GM12874 (cell line): ENCODE measurements around the gene CENPC.

Source experiments
- TF ChIP-seq, protein P1 (sequence below): IDR thresholded peaks from 2 replicates; pipeline ENCODE4 v1.5.1; 2011; ENCODE audit warnings: low read depth, mild to moderate bottlenecking, control low read depth, low read length, moderate library complexity; ENCODE audit not compliant: insufficient read depth

Gene CENPC

DNA sequence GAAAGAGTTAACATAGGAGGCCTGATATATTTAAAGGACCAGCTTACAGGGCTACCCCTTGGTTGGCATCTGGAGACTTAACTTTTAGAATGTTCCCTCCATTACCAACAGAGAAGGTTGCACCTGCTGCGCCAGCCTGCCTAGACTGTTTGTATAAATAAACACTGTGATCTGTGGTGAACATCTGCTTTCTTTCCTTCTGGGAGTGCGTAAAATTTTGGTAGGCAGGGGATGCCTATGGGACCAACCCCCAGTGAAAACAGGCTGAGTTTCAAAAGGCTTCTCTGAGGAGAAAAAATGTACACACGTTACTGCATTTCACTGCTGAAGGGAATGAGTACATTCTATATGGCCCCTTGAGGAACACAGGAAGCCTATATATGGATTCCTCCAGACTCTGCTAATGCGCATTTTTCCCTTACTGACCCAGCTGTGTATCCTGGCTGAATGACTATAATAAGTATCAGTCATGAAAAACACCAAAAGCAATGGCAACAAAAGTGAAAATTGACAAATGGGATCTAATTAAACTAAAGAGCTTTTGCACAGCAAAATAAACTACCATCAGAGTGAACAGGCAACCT is 13.8 kb downstream of the CENPC start:
- TF ChIP-seq, protein P1, sequence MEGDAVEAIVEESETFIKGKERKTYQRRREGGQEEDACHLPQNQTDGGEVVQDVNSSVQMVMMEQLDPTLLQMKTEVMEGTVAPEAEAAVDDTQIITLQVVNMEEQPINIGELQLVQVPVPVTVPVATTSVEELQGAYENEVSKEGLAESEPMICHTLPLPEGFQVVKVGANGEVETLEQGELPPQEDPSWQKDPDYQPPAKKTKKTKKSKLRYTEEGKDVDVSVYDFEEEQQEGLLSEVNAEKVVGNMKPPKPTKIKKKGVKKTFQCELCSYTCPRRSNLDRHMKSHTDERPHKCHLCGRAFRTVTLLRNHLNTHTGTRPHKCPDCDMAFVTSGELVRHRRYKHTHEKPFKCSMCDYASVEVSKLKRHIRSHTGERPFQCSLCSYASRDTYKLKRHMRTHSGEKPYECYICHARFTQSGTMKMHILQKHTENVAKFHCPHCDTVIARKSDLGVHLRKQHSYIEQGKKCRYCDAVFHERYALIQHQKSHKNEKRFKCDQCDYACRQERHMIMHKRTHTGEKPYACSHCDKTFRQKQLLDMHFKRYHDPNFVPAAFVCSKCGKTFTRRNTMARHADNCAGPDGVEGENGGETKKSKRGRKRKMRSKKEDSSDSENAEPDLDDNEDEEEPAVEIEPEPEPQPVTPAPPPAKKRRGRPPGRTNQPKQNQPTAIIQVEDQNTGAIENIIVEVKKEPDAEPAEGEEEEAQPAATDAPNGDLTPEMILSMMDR: no peak

DNA sequence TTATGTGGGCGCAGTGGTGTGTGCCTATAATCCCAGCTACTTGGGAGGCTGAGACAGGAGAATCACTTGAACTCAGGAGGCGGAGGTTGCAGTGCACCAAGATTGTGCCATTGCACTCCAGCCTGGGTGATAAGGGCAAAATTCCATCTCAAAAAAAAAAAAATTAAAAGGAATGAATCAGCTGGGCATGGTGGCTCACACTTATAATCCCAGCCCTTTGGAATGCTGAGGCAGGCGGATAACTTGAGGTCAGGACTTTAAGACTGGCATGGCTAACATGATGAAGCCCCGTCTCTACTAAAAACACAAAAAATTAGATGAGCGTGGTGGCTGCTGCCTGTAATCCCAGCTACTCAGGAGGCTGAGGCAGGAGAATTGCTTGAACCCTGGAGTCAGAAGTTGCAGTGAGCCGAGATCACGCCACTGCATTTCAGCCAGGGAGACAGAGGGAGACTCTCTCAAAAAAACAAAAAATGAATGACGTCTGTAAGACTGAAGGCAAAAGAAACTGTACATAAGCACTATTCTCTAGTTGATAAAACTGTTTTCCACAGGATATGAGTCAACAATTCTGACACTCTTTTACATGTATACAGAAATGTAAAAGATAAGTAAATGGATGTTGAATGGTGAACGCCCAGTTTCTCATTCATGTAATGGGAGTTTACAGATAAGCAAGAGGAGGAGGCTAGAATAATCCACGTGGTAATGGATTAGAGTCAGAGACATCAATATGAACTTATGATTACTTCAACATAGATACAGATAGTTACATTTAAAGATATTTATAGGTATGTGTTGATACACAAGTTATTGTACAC is 22.2 kb downstream of the CENPC start:
- TF ChIP-seq, protein P1: no peak

DNA sequence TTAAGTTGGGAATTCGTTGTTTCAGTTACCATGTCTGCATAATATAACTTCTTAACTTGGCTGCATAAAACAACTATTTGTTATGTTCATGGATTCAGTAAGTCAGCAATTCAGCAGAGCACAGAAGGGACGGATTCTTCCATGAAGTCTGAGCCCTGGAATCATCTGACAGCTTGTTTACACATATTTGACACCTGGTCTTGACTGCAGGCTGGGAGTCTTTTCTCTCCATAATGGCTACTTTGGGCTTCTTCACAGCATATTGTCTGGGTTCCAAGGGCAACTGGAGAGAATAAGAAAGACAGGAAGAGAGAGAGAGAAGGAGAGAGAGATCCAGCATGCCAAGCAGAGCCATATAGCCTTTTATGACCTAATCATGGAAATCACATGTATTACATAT is 23.1 kb downstream of the CENPC start:
- TF ChIP-seq, protein P1: no peak

DNA sequence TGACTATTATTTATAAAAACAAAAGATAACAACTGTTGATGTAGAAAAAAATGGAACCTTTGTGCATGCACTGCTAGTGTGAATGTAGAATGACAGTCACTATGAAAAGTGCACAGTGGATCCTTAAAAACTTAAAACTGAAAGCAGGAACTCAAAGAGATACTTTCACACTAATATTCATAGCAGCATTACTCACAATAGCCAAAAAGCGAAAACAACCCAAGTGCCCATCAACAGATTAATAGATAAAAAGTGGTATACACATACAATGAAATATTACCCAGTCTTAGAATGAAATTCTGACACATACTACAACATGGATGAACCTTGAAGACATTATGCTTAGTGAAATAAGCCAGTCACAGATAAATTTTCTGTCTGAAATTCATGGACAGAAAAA is 23.8 kb downstream of the CENPC start:
- TF ChIP-seq, protein P1: no peak

DNA sequence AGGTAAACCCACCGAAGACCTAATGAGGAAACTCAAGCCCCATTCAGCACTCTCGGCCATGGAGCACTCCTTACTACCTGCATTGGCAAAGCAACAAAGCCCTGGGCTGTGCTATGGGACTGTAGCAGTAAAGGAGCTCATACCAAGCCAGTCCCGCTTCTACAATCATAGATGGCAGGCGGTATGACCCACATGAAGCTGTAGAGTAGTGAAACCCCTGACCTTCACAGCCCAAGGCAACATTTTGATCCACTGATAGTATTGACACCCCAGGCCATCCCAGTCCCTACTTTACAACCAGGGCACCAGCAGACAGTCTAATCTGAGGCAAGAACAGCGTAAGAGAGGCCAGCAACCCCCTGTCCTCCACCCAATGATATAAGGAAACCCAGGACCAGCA is 25.2 kb downstream of the CENPC start:
- TF ChIP-seq, protein P1: no peak

DNA sequence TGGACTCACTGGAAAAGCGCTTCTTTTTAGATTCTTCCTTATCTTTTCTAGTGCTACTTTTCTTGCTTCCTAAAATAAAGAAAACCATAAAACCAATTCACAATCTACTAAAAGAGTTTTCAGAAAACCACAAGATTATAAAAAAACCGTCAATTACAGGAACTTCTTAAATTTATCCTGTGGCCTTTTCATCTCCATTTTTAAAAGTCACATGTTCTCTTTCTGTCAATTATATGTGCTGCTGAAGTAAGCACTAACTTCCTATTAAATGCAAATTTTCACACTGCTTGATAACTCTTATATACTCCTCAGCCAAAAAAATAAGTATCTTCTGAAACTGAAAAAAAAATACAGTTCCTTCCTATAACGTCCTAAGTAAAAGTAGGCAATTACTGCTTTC is 32.8 kb downstream of the CENPC start:
- TF ChIP-seq, protein P1: no peak

DNA sequence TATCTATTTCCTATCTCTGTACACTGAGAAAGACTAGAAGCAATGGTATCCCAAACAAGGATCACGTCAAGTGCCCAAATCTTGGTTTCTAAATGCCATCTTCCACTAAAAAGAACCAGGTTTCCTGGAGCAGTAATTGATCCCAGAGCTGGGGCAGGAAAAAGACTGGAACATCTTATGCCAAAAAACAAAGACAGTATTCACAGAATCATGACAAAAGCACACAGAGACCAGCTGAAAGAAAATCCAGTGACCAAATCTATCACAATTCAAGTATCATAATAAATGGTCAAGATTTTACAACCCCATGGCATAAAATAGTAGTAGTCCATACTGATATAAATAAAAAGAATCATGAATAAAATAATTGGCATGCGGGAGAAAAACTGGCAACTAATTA is 44.9 kb downstream of the CENPC start:
- TF ChIP-seq, protein P1: no peak
